Mesendoderm (in vitro differentiated cells): ENCODE results near the gene VARS1.

Experiments used
- DNase-seq: peaks from one replicate; pipeline ENCODE4 v3.0.0; 2013
- H2AK5ac ChIP-seq: 2 replicates; pipeline ENCODE4 v1.6.1; 2013; ENCODE audit warnings: low read length, inconsistent platforms
- H2BK120ac ChIP-seq: 2 replicates; pipeline ENCODE4 v1.6.1; 2013; ENCODE audit warnings: low read depth, mild to moderate bottlenecking, low read length, moderate library complexity, mixed read lengths
- H2BK15ac ChIP-seq: replicated peaks from 2 replicates; pipeline ENCODE4 v1.6.1; 2013; ENCODE audit warnings: low read depth, mild to moderate bottlenecking, moderate library complexity
- H2BK5ac ChIP-seq: 2 replicates; pipeline ENCODE4 v1.6.1; 2013; ENCODE audit warnings: low read length, inconsistent platforms
- H3K18ac ChIP-seq: 2 replicates; pipeline ENCODE4 v1.6.1; 2013; ENCODE audit warnings: mild to moderate bottlenecking, low read length, mixed read lengths
- H3K23ac ChIP-seq: one replicate; pipeline ENCODE4 v1.6.1; 2013; ENCODE audit warnings: low read length
- H3K27ac ChIP-seq: 2 replicates; pipeline ENCODE4 v1.5.1; 2013; ENCODE audit warnings: low read depth, mild to moderate bottlenecking, inconsistent platforms, low read length, moderate library complexity
- H3K27me3 ChIP-seq: 2 replicates; pipeline ENCODE4 v1.6.1; 2013; ENCODE audit warnings: low read length, control low read depth, mild to moderate bottlenecking, inconsistent platforms; ENCODE audit not compliant: insufficient read depth, poor library complexity
- H3K36me3 ChIP-seq: 2 replicates; pipeline ENCODE4 v1.6.1; 2013; ENCODE audit warnings: low read length, inconsistent platforms; ENCODE audit not compliant: control insufficient read depth, insufficient read depth
- H3K4ac ChIP-seq: one replicate; pipeline ENCODE4 v1.6.1; 2013; ENCODE audit warnings: low read depth, mild to moderate bottlenecking, low read length, moderate library complexity
- H3K4me1 ChIP-seq: 2 replicates; pipeline ENCODE4 v1.6.1; 2013; ENCODE audit warnings: low read depth, low read length, inconsistent platforms; ENCODE audit not compliant: control insufficient read depth
- H3K4me2 ChIP-seq: 2 replicates; pipeline ENCODE4 v1.6.1; 2013; ENCODE audit warnings: low read length
- H3K4me3 ChIP-seq: 2 replicates; pipeline ENCODE4 v1.5.1; 2013; ENCODE audit warnings: mild to moderate bottlenecking, low read length
- H3K56ac ChIP-seq: one replicate; pipeline ENCODE4 v1.6.1; 2013; ENCODE audit warnings: low read length
- H3K79me1 ChIP-seq: 2 replicates; pipeline ENCODE4 v1.6.1; 2013; ENCODE audit warnings: low read length, inconsistent platforms
- H3K79me2 ChIP-seq: 2 replicates; pipeline ENCODE4 v1.6.1; 2013; ENCODE audit warnings: mild to moderate bottlenecking, low read length; ENCODE audit not compliant: control insufficient read depth, insufficient read depth
- H3K9ac ChIP-seq: 2 replicates; pipeline ENCODE4 v1.6.1; 2013; ENCODE audit warnings: low read length, inconsistent platforms
- H4K5ac ChIP-seq: one replicate; pipeline ENCODE4 v1.6.1; 2013; ENCODE audit warnings: low read length
- H4K8ac ChIP-seq: one replicate; pipeline ENCODE4 v1.6.1; 2013; ENCODE audit warnings: low read depth, mild to moderate bottlenecking, control low read depth, low read length, moderate library complexity
- WGBS: extraction: QIAGEN DNeasy Blood & Tissue Kit; methylation state at CpG from one replicate; pipeline ENCODE4 v1.1.7; 2013; ENCODE audit warnings: low lambda C conversion rate, missing lambda C conversion rate; ENCODE audit not compliant: insufficient coverage; ENCODE audit errors: extremely low coverage; 5-methylcytosine and 5-hydroxymethylcytosine counted together

Gene VARS1

DNA sequence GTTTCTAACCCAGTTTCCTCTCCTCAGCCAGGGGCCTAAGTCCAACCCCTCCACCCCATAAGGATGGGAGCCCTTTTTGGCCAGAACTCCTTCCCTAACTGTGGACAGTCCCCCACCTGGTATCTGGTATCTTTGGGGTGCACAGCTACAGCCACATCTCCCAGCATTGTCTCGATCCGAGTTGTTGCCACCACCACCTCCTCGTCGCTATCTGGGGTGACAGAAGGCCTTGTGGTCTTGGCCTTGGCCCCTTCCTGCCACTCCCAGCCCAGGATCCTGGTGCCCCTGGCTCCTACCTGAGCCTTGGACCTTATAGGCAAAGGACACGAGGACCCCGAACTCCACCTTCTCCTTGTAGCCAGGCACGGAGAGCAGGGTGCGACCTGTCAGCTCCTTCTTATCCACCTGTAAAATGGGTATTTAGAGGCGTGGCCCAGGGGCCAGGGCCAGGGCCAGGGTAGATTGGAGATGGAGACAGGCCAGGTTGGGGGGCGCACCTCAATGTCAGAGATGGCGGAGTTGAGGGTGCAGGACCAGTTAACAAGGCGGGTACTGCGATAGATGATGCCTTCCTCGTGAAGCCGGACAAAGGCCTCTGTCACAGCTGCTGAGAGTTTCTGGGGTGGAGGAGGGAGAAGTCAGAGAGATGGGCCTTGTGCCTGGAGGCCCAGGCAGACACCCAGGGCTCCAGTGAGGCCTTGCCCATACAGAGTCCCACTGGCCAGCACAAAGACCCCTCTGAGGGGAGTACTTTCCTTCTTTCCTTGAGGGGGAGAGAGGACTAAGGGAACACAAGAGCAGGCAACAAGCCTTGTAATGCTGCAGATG is 11.2 kb downstream of the VARS1 start:
- no peak for DNase-seq
- H2BK15ac ChIP-seq: no peak overlapping the region

DNA sequence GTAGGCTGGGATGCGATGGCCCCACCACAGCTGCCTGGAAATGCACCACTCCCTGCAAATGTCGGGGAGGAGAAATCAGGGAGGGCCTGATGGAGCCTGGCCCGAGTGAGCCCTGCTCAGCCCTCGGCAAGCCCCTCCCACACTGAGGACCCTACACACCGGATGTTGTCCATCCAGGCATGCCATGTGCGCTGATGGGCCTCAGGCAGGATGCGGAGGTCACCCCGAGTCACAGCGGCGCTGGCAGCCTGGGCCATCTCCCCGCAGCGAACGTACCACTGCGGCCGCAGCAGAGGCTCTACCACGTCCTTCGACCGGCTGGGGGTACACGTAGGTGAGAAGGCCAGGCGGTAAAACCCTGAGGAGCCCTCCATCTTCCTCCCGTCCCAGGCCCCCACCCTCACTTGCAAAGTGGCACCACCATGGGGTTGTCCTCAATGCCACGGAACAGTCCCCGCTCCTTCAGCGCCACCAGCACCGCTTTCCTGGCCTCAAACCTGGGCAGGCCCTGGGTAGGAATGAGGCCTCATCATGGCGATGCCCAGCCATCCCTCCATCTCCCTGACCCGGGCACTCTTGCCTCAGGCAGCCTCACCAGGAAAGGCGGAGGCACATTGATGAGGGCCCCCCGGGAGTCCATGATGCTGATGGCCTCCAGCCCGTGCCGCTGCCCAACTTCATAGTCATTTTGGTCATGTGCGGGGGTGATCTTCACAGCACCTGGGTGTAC is 13.3 kb downstream of the VARS1 start:
- Histone ChIP-seq H2BK15ac (no peak overlapping the region), H3K4me3 (no peak overlapping the region), H2AK5ac (no peak overlapping the region), H2BK120ac (no peak overlapping the region), H3K56ac (no peak overlapping the region), H3K4me2 (no peak overlapping the region), H3K18ac (no peak overlapping the region), H3K23ac (no peak overlapping the region), H2BK5ac (no peak overlapping the region), H3K79me1 (no peaks in the 10 kb centered on the region), H3K36me3 (peaks cover 18% of the 10 kb centered on the region), H3K4ac (no peak overlapping the region), H3K9ac (no peak overlapping the region), H3K27me3 (no peaks in the 10 kb centered on the region), H3K27ac (no peak overlapping the region), H3K79me2 (no peaks in the 10 kb centered on the region), H4K8ac (no peak overlapping the region), H3K4me1 (no peaks in the 10 kb centered on the region), H4K5ac (no peak overlapping the region)
- no CpG with 5 or more reads among the region's 32 CpGs for WGBS
- no peak for DNase-seq

More for the DNA sequence above, 11.2 kb downstream of the VARS1 start:
- no peak overlapping the region for H2AK5ac ChIP-seq
- no peaks in the 10 kb centered on the region for H3K27me3 ChIP-seq
- no peak overlapping the region for H2BK120ac ChIP-seq
- H3K4me1 ChIP-seq: no peaks in the 10 kb centered on the region
- H3K36me3 ChIP-seq: peaks cover 15% of the 10 kb centered on the region
- peaks cover 1% of the 10 kb centered on the region for H3K79me1 ChIP-seq
- H3K56ac ChIP-seq: no peak overlapping the region
- H3K23ac ChIP-seq: no peak overlapping the region
- no peak overlapping the region for H3K9ac ChIP-seq
- no peak overlapping the region for H3K18ac ChIP-seq
- H3K4me2 ChIP-seq: no peak overlapping the region
- no CpG with 5 or more reads among the region's 15 CpGs for whole genome bisulfite sequencing
- H3K27ac ChIP-seq: no peak overlapping the region
- no peak overlapping the region for H4K5ac ChIP-seq
- no peaks in the 10 kb centered on the region for H3K79me2 ChIP-seq
- no peak overlapping the region for H3K4me3 ChIP-seq
- H3K4ac ChIP-seq: no peak overlapping the region
- no peak overlapping the region for H4K8ac ChIP-seq
- no peak overlapping the region for H2BK5ac ChIP-seq

DNA sequence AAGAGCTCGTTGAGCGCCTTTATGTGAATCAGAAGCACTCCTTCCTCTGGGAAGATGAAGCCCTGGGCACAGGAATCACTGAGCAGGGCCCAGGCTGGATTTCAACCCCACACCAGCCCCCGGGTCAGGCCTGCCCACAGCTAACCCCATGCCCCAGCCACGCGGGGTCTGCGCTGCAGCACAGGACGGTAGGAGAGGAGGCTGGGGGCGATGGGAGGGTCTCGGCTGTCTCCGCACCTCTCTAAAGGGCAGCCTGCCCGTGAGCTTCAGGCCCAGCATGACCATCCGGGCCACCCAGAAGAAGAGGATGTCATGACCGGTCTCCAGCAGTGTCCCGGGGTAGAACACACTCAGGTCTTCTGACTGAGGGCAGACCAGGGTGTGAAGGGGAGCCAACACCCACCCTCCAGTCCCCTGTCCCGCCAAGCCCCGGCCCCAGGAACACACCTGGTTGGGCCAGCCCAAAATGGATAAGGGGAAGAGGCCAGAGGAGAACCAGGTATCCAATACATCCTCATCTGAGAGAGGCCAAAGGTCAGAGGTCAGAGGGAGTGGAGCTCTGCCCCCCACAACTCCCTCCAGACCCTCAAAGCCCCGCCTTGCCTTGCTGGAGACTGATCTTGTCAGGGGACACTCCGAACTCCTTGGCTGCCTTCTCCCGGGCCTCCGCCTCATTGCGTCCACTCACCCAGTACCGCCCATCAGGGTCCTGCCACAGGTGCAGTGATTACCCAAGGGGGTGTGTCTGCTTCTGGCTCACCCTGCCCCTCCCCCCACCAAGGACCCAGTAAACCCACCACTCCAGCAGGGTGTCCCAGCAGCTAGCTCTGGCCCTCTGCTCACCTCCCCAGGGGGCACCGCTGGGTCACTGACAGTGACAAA is 14.1 kb downstream of the VARS1 start:
- Histone ChIP-seq H3K36me3 (peaks cover 18% of the 10 kb centered on the region), H2BK5ac (no peak overlapping the region), H3K27me3 (no peaks in the 10 kb centered on the region), H3K79me2 (no peaks in the 10 kb centered on the region), H4K5ac (no peak overlapping the region), H3K4me1 (no peaks in the 10 kb centered on the region), H2BK120ac (no peak overlapping the region), H3K4ac (no peak overlapping the region), H3K9ac (no peak overlapping the region), H3K4me2 (no peak overlapping the region), H3K79me1 (no peaks in the 10 kb centered on the region), H4K8ac (no peak overlapping the region), H3K18ac (no peak overlapping the region), H3K4me3 (no peak overlapping the region), H3K27ac (no peak overlapping the region), H2BK15ac (no peak overlapping the region), H3K23ac (no peak overlapping the region), H3K56ac (no peak overlapping the region), H2AK5ac (no peak overlapping the region)
- no CpG with 5 or more reads among the region's 23 CpGs for WGBS
- no peak for DNase-seq

- Histone ChIP-seq H2AK5ac (no peak overlapping the region), H3K4ac (no peak overlapping the region), H3K36me3 (peaks cover 18% of the 10 kb centered on the region), H3K4me3 (no peak overlapping the region), H2BK5ac (no peak overlapping the region), H4K8ac (no peak overlapping the region), H3K18ac (no peak overlapping the region), H3K79me2 (no peaks in the 10 kb centered on the region), H3K79me1 (no peaks in the 10 kb centered on the region), H3K27me3 (no peaks in the 10 kb centered on the region), H2BK120ac (no peak overlapping the region), H3K27ac (no peak overlapping the region), H3K9ac (no peak overlapping the region), H3K23ac (no peak overlapping the region), H3K4me2 (no peak overlapping the region), H2BK15ac (no peak overlapping the region), H4K5ac (no peak overlapping the region), H3K4me1 (no peaks in the 10 kb centered on the region), H3K56ac (no peak overlapping the region)
- no peak for DNase-seq
- no CpG with 5 or more reads among the region's 20 CpGs for WGBS
Observed at GRCh38 chr6:31780507-31781243, 14.9 kb downstream of the VARS1 start.

DNA sequence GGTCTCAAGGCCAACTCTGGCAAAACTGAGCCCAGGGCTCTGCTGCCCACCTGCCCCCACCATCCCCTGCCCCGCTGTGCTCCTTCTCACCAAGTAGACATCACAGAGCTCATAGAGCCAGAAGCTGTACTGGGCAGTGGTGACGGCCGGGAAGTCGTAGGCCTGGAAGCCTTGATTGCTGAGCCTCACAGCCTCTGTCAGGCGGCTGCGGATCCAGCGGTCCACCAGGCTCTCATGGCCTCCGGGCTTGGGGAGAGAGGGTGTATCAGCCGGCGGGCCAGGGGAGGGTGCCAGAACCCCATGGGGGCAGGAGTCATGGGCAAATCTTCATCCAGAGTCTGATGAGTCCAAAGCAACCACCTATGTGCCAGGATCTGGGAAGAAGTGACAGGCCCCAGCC is 15.6 kb downstream of the VARS1 start:
- no peak overlapping the region for H3K4ac ChIP-seq
- H3K56ac ChIP-seq: no peak overlapping the region
- H3K79me1 ChIP-seq: no peaks in the 10 kb centered on the region
- no peak overlapping the region for H4K8ac ChIP-seq
- no CpG with 5 or more reads among the region's 10 CpGs for whole genome bisulfite sequencing
- H3K36me3 ChIP-seq: peaks cover 16% of the 10 kb centered on the region
- no peaks in the 10 kb centered on the region for H3K4me1 ChIP-seq
- H2BK5ac ChIP-seq: no peak overlapping the region
- no peak overlapping the region for H2BK120ac ChIP-seq
- H3K4me3 ChIP-seq: no peak overlapping the region
- no peak overlapping the region for H3K23ac ChIP-seq
- no peaks in the 10 kb centered on the region for H3K27me3 ChIP-seq
- no peak overlapping the region for H3K4me2 ChIP-seq
- no peak overlapping the region for H4K5ac ChIP-seq
- no peak overlapping the region for H2AK5ac ChIP-seq
- H3K27ac ChIP-seq: no peak overlapping the region
- no peaks in the 10 kb centered on the region for H3K79me2 ChIP-seq
- no peak overlapping the region for H2BK15ac ChIP-seq
- H3K9ac ChIP-seq: no peak overlapping the region
- no peak for DNase-seq
- H3K18ac ChIP-seq: no peak overlapping the region
